HAP-1 (cell line): Measurements from ENCODE around the gene NFYA.
A peak's percentile ranks its signal among the peaks of the same experiment; 100 is the strongest.

Experiments
- DNase-seq, 2 experiments: peaks; one replicate each; pipeline ENCODE4 v3.0.0-alpha.2; 2016 to 2020; ENCODE audit warnings: low spot score in 2 of 2
- H3K27me3 ChIP-seq: fragments of 250-450 bp; sonication (Bioruptor Pico); 2 replicates; pipeline ENCODE4 v1.5.1; 2020; ENCODE audit warnings: low read depth, mild to moderate bottlenecking, moderate library complexity
- H3K36me3 ChIP-seq: fragments of 250-450 bp; sonication (Bioruptor Pico); replicated peaks from 2 replicates; pipeline ENCODE4 v1.5.1; 2020; ENCODE audit warnings: mild to moderate bottlenecking
- H3K4me1 ChIP-seq: fragments of 250-450 bp; sonication (Bioruptor Pico); 2 replicates; pipeline ENCODE4 v1.5.1; 2020; ENCODE audit warnings: mild to moderate bottlenecking
- H3K4me3 ChIP-seq: fragments of 250-450 bp; sonication (Bioruptor Pico); 2 replicates; pipeline ENCODE4 v1.5.1; 2020; ENCODE audit warnings: mild to moderate bottlenecking, moderate library complexity
- H3K9me3 ChIP-seq: fragments of 250-450 bp; sonication (Bioruptor Pico); 2 replicates; pipeline ENCODE4 v1.5.1; 2020; ENCODE audit warnings: mild to moderate bottlenecking, moderate library complexity
- in situ Hi-C: fragments of 300-500 bp; cut with MboI; formaldehyde crosslinking; loops from 3 replicates; pipeline ENCODE4 v1.14.3; 2020; ENCODE audit warnings: low sequenced_read_pairs, inconsistent platforms, mixed read lengths

The NFYA gene

DNA sequence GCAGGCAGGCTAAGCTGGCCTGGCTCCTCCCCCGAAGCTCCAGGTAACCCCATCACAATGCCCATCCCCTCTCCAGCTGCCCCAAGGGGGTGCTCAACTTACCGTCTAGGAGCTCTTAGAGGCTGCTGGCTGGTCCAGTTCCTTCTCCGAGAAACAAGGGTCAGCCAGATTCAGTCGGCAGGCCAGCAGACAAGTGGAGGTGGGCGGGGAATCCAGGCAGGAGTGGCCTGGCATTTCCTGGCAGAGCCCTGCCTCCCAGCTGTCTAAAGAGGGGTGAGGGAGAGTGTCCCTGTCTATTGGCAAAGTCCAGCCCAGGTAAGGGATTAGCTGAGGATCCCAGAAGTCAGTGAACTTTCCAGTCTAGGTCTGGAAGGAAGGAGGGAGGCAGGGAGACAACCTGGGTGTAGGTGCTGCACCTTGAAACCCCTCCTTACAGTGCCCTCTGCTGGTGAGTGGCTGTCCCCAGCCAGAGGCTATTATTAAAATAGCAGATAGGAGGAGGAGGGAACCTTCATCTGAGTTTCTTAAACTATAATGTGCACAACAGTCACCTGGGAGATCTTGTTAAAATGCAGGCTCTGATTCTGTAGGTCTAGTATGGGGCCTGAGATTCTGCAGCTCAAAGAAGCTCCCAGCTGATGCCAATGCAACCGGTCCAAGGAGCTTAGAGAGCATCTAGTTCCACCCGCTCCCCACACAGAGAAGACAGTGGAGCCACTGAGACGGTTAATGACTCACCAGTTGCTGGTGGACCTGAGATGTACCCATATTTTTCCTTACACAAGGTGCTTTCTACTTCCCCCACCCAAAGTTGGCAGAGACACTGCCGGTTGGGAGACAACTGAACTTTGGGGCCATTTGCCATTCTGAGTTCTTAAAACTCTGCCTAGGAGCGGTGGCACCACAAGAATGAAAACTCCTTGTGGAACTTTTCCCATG, 33.4 kb upstream of the NFYA start, which contains the start of gene UNC5CL:
TSS of gene UNC5CL (minus strand) at position 162 of the 939 bp plus-strand sequence. CDS start 4,147 bp downstream, outside the sequence.
- in situ Hi-C loops: loop anchor here (25.0 kb wide), 1 partner anchor 1702 kb away; no protein-coding TSS in a partner anchor
- H3K9me3 ChIP-seq: no peaks in the 10 kb centered on the region
- no peaks in the 10 kb centered on the region for H3K36me3 ChIP-seq
- no peaks in the 10 kb centered on the region for H3K4me1 ChIP-seq
- DNase-seq: peak; percentile 26 to 80
- H3K4me3 ChIP-seq: no peak within 1 kb of the TSS
- H3K27me3 ChIP-seq: no peaks in the 10 kb centered on the region; the same call in 1 of the 2 replicates

DNA sequence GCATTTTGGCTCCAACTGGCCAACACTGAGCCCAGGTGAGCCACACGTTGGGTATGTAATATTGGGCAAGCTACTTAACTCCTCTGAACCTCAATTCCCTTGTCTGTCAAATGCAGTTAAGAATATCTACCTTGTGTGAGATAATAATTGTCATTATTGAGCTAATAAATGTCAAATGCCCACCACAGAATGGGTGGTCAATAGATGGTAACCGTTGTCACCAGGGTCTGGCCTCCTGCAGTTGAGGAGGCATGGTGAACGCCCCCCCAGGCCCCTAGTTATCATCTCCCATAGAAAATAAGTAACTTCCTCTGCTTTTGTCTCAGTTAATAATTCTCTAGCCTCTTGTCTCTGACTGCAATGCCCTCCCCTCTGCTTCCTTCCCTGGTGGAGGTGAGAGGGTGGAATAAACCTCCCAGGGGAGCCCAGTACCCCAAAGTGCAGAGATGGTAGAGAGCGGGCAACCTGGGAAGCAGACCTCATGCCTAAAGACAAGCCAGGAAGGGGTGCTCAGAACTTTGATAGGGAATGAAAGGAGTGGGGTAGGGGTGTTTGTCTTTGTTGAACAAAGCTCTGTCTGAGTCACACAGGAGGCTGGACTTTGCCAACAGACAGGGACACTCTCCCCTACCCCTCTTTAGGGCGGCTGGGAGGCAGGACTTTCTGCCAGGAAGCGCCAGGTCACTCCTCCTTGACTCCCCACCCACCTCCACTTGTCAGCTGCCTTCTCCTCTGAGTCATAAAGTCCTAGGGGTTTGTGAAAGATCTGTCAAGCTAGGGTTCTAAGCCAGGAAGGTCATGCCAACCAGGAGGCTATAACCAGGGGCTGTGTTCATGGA, 32.5 kb upstream of the NFYA start:
- no peaks in the 10 kb centered on the region for H3K36me3 ChIP-seq
- in situ Hi-C loops: loop anchor here (25.0 kb wide), 1 partner anchor 1703 kb away; no protein-coding TSS in a partner anchor
- no peaks in the 10 kb centered on the region for H3K4me1 ChIP-seq
- DNase-seq: no peak
- H3K27me3 ChIP-seq: no peaks in the 10 kb centered on the region; the same call in 1 of the 2 replicates
- H3K9me3 ChIP-seq: no peaks in the 10 kb centered on the region
- no peak overlapping the region for H3K4me3 ChIP-seq

DNA sequence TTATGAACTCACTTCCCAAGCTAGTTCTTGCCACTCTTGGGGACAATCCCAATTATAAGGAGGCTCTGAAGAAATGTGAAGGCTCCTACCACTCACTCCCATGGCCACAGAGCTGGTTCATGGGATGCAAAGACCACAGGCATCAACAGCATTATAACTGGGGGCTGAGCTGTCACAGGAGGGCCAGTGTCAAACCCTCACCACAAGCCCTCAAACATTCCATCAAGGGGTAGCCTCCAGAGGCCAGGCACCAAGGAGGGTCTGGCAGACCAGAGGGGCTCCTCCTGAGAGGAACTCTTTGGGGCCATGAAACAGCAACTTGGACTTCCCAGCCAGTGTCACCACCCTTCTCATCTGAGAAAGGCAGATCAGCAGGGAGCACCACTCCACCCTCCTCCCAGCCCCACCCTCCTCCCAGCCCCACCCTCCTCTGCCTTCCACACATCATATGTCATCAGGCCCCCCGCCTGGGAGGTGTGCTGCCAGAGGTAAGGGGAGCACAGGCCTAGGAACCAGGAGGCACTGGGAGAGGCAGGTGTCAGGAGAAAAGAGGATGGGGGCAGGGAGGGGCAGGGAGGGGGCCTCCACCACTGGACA, 31.7 kb upstream of the NFYA start:
- in situ Hi-C loops: loop anchor here (25.0 kb wide), 1 partner anchor 1704 kb away; no protein-coding TSS in a partner anchor
- H3K9me3 ChIP-seq: no peaks in the 10 kb centered on the region
- H3K4me3 ChIP-seq: no peak overlapping the region
- no peaks in the 10 kb centered on the region for H3K36me3 ChIP-seq
- DNase-seq: no peak
- H3K27me3 ChIP-seq: no peaks in the 10 kb centered on the region; the same call in 1 of the 2 replicates
- no peaks in the 10 kb centered on the region for H3K4me1 ChIP-seq

DNA sequence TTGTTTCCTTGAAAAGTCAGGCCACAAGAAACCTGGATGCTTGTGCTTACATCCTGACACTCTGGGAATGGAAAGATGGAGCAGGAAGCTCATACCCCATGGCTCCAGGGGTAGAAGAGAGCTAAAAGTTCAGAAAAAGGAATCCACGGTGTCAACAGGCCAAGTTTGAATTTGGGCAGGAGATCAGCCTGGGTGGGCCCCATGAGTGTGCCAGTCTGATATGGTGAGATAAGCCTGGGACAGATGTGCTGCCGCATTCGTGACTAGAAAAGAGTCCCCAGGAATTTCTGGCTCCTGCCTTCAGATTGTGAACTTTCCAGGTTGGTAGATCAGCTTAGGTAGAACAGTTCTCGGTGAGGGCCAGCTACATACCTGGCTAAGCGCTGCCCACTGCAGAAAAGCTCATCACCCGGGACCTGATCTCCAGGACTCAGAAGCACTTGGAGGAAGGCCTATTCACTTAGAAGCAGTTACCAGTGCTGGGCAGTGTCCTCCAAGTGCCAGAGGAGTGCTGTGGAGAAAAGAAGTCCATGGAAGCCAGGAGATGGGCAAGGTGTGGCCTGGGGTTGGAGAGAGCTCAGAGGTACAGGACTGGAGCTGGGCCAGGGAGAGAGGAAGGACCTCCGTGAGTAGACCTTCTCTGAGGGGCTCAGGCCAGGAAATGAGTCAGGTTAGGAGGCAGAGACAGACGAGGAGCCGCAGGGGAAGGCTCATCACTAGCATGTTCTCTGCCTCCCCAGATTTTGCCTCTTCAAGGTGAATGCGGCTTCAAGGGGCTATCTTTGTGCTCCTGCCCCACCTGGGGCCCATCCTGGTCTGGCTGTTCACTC, 30.3 kb upstream of the NFYA start, which contains the start of gene TSPO2:
TSS of gene TSPO2 (plus strand) at position 242 of the 830 bp plus-strand sequence. CDS start at position 761, 519 bp downstream.
- no peak for DNase-seq
- H3K27me3 ChIP-seq: no peaks in the 10 kb centered on the region; the same call in 1 of the 2 replicates
- H3K9me3 ChIP-seq: no peaks in the 10 kb centered on the region
- H3K4me1 ChIP-seq: no peaks in the 10 kb centered on the region
- no peaks in the 10 kb centered on the region for H3K36me3 ChIP-seq
- H3K4me3 ChIP-seq: no peak within 1 kb of the TSS
- in situ Hi-C loops: loop anchor here (25.0 kb wide), 1 partner anchor 1705 kb away; no protein-coding TSS in a partner anchor

DNA sequence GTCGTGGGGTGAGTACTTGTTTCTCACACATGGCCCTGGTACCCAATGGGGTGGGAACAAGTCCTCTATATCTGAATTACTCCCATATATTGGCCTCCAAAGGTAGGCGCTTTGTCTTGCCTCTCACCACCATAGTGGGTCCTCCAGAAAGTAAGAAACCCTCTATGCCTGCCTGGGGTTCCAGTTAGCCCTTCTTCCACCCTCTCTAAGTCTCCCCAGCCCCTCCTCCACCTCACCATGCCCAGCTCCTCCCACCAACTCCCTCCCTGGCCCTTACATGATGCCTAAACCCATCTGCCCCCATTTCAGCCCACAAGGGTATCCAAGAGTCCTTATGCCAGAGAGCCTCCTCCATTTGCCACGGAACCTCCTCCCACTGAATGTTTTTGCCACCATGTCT, 29.6 kb upstream of the NFYA start:
- no peak for DNase-seq
- Histone ChIP-seq H3K4me3 (no peak overlapping the region), H3K4me1 (no peaks in the 10 kb centered on the region), H3K9me3 (no peaks in the 10 kb centered on the region), H3K36me3 (no peaks in the 10 kb centered on the region), H3K27me3 (no peaks in the 10 kb centered on the region; the same call in 1 of the 2 replicates)
- in situ Hi-C loops: loop anchor here (25.0 kb wide), 1 partner anchor 1706 kb away; no protein-coding TSS in a partner anchor

DNA sequence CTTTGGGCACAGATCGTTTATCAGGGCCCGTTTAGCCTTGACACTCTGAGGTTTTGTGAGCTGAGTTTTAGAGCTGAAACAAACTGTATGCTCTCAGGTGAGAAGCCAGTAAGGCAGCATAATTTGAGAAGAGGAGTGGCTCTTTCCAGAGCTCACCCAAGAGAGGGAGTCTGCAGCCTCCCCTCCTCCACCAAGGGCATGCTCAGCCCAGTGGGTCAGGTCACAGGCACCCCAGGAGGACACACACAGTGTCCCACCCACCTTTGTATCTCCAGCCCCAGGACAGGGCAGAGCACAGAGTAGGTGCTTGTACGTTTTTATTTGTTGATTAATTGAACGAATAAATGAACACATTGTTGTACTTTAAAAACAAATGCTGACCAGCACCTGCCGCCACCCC, 27.1 kb upstream of the NFYA start:
- in situ Hi-C loops: loop anchor here (25.0 kb wide), 1 partner anchor 1708 kb away; no protein-coding TSS in a partner anchor
- Histone ChIP-seq H3K27me3 (no peaks in the 10 kb centered on the region; the same call in 1 of the 2 replicates), H3K9me3 (no peaks in the 10 kb centered on the region), H3K4me1 (no peaks in the 10 kb centered on the region), H3K36me3 (no peaks in the 10 kb centered on the region), H3K4me3 (no peak overlapping the region)
- no peak for DNase-seq

DNA sequence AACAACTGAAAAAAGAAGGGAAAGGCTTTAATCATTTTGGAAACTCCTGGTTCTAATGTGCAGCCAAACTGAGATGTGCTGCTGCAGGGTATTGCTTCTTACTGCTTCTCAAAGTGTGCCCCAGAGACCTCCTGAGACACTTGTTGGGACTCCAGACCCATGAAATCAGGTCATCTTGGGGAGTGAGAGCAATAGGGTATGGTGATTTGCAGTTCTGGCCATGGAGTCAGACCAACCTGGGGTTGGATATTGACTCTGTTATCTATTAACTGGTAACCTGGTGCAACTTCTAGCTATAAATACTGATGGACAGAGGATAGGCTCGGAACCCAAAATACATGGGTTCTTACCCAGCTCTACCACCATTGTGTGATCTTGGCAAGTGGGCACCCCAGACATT, 26.7 kb upstream of the NFYA start:
- DNase-seq: no peak
- Histone ChIP-seq H3K4me3 (no peak overlapping the region), H3K9me3 (no peaks in the 10 kb centered on the region), H3K27me3 (no peaks in the 10 kb centered on the region), H3K36me3 (no peaks in the 10 kb centered on the region), H3K4me1 (no peaks in the 10 kb centered on the region)
- in situ Hi-C loops: loop anchor here (25.0 kb wide), 1 partner anchor 1709 kb away; no protein-coding TSS in a partner anchor

DNA sequence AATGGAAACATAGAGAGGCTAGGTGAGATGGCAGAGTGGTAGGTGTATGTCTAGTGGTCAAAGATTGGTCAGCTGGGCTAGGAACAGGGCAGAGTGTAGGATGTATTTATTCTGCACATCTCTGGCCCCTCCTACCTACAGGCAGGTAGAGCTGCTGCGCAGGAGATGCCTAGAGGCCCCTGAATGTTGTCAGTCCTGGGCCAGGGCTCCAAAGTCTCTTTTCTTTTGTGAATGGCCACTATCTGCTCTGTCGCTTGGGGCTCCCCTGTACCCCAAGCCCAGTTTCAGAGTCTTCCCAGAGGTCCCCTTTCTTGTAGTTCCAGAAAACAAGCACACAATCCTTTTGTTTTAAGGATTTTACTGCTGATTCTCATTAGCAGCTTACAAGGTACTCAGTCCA, 25.5 kb upstream of the NFYA start:
- no peaks in the 10 kb centered on the region for H3K4me1 ChIP-seq
- no peaks in the 10 kb centered on the region for H3K27me3 ChIP-seq
- H3K9me3 ChIP-seq: no peaks in the 10 kb centered on the region
- no peak for DNase-seq
- H3K36me3 ChIP-seq: no peaks in the 10 kb centered on the region
- no peak overlapping the region for H3K4me3 ChIP-seq
- in situ Hi-C loops: loop anchor here (25.0 kb wide), 1 partner anchor 1710 kb away; no protein-coding TSS in a partner anchor

DNA sequence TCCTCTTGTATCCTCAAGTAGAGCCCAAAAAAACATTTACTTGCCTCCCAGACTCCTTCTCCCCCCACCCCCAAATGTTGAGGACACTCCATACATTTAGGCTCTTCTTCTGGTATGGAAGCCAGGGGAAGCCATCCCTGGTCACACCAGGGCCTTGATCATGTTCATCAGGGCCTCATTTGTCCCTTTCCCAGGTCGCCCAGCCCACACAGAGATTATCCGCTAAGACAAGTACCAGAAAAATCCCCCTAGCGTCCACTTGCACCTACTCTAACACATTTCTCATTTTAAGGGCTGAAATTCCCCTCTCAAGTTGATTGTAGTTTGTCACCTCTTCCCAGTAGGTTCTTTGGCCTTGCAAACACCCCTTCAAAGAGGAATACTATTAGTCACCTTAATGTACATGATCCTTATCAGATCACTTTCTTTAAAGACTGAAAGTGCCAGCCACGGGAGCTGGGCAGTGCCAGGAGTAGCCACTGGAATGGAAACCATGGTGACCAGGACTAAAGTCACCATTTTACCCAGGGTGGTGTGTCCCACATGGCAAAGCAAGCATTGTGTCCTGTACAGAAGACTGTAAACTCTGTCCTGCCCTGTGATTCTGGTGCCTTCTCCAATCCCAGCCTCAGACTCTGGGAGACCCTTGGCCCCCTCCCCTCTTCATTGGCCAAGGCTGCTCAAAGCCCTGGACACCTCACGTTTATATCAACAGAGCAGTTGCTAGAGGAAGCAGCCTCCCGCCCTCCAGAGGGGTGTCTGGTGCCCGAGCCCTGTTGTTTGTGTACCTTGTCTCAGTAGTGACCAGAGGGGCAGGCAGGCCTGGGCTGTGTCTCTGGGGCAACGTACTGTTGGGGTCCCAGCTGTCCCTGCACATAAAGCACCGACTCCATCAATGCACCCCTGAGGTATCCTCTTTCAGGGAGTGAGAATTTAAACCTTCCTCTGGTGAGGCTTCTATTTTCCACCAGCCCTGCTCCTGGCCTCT, 24.7 kb upstream of the NFYA start:
- no peak for DNase-seq
- H3K4me1 ChIP-seq: no peaks in the 10 kb centered on the region
- in situ Hi-C loops: loop anchor here (25.0 kb wide), 1 partner anchor 1711 kb away; no protein-coding TSS in a partner anchor

DNA sequence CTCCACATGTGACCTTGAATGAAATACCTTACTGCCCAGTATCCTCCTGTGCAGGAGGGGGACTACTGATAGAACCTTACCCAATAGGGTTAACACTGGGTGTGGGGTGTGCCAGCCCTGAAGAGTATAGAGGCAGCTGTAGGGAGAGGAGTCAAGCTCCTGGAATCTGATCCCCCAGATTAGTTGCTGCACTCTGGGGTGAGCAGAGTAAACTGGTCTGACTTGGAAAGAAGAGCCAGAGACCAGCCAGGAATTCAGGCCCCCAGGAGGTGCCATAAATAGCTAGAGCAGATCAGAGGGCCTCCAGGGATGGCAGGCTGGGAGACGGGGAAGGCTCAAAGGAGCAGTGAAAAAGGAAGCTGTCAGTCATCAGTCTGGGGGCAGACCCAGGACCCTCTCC, 23.3 kb upstream of the NFYA start:
- no peak overlapping the region for H3K4me3 ChIP-seq
- H3K9me3 ChIP-seq: no peaks in the 10 kb centered on the region
- H3K27me3 ChIP-seq: no peaks in the 10 kb centered on the region
- no peaks in the 10 kb centered on the region for H3K4me1 ChIP-seq
- DNase-seq: no peak
- H3K36me3 ChIP-seq: no peaks in the 10 kb centered on the region
- in situ Hi-C loops: loop anchor here (25.0 kb wide), 1 partner anchor 1712 kb away; no protein-coding TSS in a partner anchor

More for the DNA sequence above, 24.7 kb upstream of the NFYA start:
- H3K9me3 ChIP-seq: no peaks in the 10 kb centered on the region
- H3K36me3 ChIP-seq: no peaks in the 10 kb centered on the region
- H3K4me3 ChIP-seq: no peak overlapping the region
- no peaks in the 10 kb centered on the region for H3K27me3 ChIP-seq

DNA sequence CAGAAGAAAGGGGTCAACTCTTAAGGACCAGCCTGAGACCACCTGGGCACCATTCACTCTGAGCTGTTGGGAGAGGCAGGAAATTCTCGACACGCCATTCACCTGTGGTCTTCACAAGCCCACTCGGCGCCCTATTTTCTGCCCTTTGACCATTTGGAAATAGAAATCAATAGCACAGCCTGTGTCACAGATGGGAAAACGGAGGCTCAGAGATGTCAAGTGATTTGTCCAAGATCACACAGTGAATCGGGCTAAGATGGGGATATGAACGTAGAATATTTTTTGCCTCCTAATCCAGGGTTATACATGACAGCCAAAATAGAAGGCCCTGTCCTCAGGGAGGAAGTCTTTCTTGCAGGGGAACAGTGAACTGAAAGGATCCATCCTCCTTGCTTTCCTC, 22.8 kb upstream of the NFYA start:
- H3K4me1 ChIP-seq: no peaks in the 10 kb centered on the region
- H3K27me3 ChIP-seq: no peaks in the 10 kb centered on the region
- no peaks in the 10 kb centered on the region for H3K36me3 ChIP-seq
- H3K9me3 ChIP-seq: no peaks in the 10 kb centered on the region
- H3K4me3 ChIP-seq: no peak overlapping the region
- no peak for DNase-seq
- in situ Hi-C loops: loop anchor here (25.0 kb wide), 1 partner anchor 1713 kb away; no protein-coding TSS in a partner anchor
